Neutrophil (primary cell): ENCODE results near the gene GPR160.

Experiments
- H3K27ac ChIP-seq: fragments of 200-600 bp; sonication (generic); 2 replicates; pipeline ENCODE4 v1.5.1; 2016; ENCODE audit warnings: mild to moderate bottlenecking, moderate library complexity
- H3K27me3 ChIP-seq: fragments of 200-600 bp; sonication (generic); 2 replicates; pipeline ENCODE4 v1.6.0; 2016; ENCODE audit warnings: mild to moderate bottlenecking
- H3K36me3 ChIP-seq: fragments of 200-600 bp; sonication (generic); 2 replicates; pipeline ENCODE4 v1.5.1; 2017
- H3K4me1 ChIP-seq, 2 experiments: fragments of 200-600 bp in 1 of 2; sonication (generic) in 1 of 2; 1 replicate in 1 of 2; 2 replicates in 1 of 2; pipeline versions ENCODE4 v1.5.1 to v1.6.1; 2013 to 2016; ENCODE audit warnings: low read depth in 1 of 2, low read length in 1 of 2, mild to moderate bottlenecking in 1 of 2, moderate library complexity in 1 of 2; ENCODE audit not compliant: control insufficient read depth in 1 of 2, insufficient read depth in 1 of 2
- H3K4me3 ChIP-seq, 2 experiments: fragments of 200-600 bp in 1 of 2; sonication (generic) in 1 of 2; 1 replicate in 1 of 2; 2 replicates in 1 of 2; pipeline ENCODE4 v1.5.1; 2013 to 2016; ENCODE audit warnings: low read depth in 1 of 2, low read length in 1 of 2, mild to moderate bottlenecking in 1 of 2, moderate library complexity in 1 of 2
- H3K9me3 ChIP-seq: fragments of 200-600 bp; sonication (generic); 2 replicates; pipeline ENCODE4 v1.5.1; 2016
- TF ChIP-seq, protein P1 (sequence below): fragments of 200-600 bp; sonication (generic); IDR thresholded peaks from 2 replicates; pipeline ENCODE4 v1.5.1; 2016; ENCODE audit warnings: antibody characterized with exemption

The GPR160 gene

GRCh38 chr3:170052398-170052797, 14.6 kb downstream of the GPR160 start:
- TF ChIP-seq, protein P1, sequence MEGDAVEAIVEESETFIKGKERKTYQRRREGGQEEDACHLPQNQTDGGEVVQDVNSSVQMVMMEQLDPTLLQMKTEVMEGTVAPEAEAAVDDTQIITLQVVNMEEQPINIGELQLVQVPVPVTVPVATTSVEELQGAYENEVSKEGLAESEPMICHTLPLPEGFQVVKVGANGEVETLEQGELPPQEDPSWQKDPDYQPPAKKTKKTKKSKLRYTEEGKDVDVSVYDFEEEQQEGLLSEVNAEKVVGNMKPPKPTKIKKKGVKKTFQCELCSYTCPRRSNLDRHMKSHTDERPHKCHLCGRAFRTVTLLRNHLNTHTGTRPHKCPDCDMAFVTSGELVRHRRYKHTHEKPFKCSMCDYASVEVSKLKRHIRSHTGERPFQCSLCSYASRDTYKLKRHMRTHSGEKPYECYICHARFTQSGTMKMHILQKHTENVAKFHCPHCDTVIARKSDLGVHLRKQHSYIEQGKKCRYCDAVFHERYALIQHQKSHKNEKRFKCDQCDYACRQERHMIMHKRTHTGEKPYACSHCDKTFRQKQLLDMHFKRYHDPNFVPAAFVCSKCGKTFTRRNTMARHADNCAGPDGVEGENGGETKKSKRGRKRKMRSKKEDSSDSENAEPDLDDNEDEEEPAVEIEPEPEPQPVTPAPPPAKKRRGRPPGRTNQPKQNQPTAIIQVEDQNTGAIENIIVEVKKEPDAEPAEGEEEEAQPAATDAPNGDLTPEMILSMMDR: no peak
- no peaks in the 10 kb centered on the region for H3K27me3 ChIP-seq
- H3K36me3 ChIP-seq: peaks cover 6% of the 10 kb centered on the region
- no peak overlapping the region for H3K4me3 ChIP-seq
- no peak overlapping the region for H3K27ac ChIP-seq
- peaks cover 0 to 13% of the 10 kb centered on the region in 2 experiments for H3K4me1 ChIP-seq
- H3K9me3 ChIP-seq: no peaks in the 10 kb centered on the region

GRCh38 chr3:170054204-170054603, 16.4 kb downstream of the GPR160 start:
- TF ChIP-seq, protein P1: no peak
- H3K27ac ChIP-seq: no peak overlapping the region
- peaks cover 9 to 26% of the 10 kb centered on the region in 2 experiments for H3K4me1 ChIP-seq

GRCh38 chr3:170055209-170055608, 17.4 kb downstream of the GPR160 start:
- Histone ChIP-seq H3K4me1 (peaks cover 9 to 26% of the 10 kb centered on the region in 2 experiments), H3K27me3 (no peaks in the 10 kb centered on the region), H3K27ac (no peak overlapping the region), H3K36me3 (no peaks in the 10 kb centered on the region), H3K4me3 (no peak overlapping the region), H3K9me3 (no peaks in the 10 kb centered on the region)
- TF ChIP-seq, protein P1: no peak

More at GRCh38 chr3:170054204-170054603, 16.4 kb downstream of the GPR160 start:
- H3K27me3 ChIP-seq: no peaks in the 10 kb centered on the region
- no peak overlapping the region for H3K4me3 ChIP-seq
- no peaks in the 10 kb centered on the region for H3K9me3 ChIP-seq
- peaks cover 3% of the 10 kb centered on the region for H3K36me3 ChIP-seq

DNA sequence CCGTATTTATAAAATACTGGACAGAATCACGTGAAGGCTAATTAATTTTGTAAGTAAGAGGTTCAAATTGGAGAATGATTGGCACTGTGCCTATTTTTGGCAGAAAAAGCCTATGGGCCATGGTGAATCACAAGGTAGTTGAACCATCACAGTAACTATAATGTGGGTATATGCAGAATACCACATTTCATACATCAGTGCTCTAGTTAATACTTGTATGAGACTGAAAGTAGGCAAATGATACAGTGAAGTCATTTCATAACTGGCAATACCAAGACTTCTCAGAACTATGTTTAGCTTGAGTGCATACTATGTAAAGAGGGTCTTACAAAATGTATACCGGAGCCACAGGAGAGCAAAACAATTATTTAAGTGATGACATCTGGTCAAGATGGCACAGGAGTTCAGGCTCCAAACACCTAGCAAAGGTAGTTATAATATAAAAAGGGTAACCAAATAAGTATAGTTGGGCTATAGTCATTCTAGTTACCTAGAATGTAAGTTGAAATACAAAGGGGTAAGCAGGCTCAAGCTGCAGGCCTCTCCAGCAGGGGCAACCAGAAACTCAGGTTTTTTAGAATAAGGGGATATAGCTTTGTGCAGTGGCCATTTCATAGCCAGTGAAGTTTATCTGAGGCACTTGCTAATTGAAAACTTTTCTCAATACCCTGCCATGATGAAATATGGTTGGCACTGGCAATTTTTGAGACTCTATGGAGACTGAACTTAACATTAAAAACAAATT, 19.1 kb downstream of the GPR160 start:
- no peaks in the 10 kb centered on the region for H3K27me3 ChIP-seq
- H3K27ac ChIP-seq: peak overlapping the region; percentile 37
- H3K4me3 ChIP-seq: no peak overlapping the region
- TF ChIP-seq, protein P1: no peak
- H3K4me1 ChIP-seq: peaks cover 9 to 26% of the 10 kb centered on the region in 2 experiments
- peaks cover under 1% of the 10 kb centered on the region for H3K36me3 ChIP-seq
- no peaks in the 10 kb centered on the region for H3K9me3 ChIP-seq

- Histone ChIP-seq H3K27me3 (no peaks in the 10 kb centered on the region), H3K36me3 (peaks cover 7% of the 10 kb centered on the region), H3K27ac (peak overlapping the region; percentile 9), H3K9me3 (no peaks in the 10 kb centered on the region), H3K4me1 (peaks cover 9 to 26% of the 10 kb centered on the region in 2 experiments), H3K4me3 (no peak overlapping the region)
- TF ChIP-seq, protein P1: no peak
These were observed 19.8 kb downstream of the GPR160 start for GRCh38 chr3:170057550-170057949.
